Ovary (tissue), 9 donors: Measurements from ENCODE around the gene CACNG4. TPM values are rescaled to one million over a fixed set of nuclear protein-coding genes. Genes with fewer than 3 reads are reported as not detected.

ENCODE experiments used
- DNase-seq, 5 donors: peaks; one replicate each; pipeline ENCODE4 v3.0.0-alpha.2; 2019 to 2020
- H3K27ac ChIP-seq, 2 donors: fragments of 200-600 bp; one replicate each; pipeline versions ENCODE4 v1.5.1 to v1.8.0; 2019 to 2022
- H3K27me3 ChIP-seq: fragments of 200-600 bp; one replicate; pipeline ENCODE4 v1.8.0; 2022
- H3K36me3 ChIP-seq: fragments of 200-600 bp; sonication (generic); one replicate; pipeline ENCODE4 v1.5.1; 2019
- H3K4me1 ChIP-seq: one replicate; pipeline ENCODE4 v1.8.1; 2013; ENCODE audit warnings: mild to moderate bottlenecking, moderate library complexity; ENCODE audit not compliant: insufficient read depth
- H3K4me3 ChIP-seq: fragments of 200-600 bp; sonication (generic); one replicate; pipeline ENCODE4 v1.5.1; 2017
- H3K9me3 ChIP-seq, 2 donors: fragments of 200-600 bp in 1 of 2; sonication (generic) in 1 of 2; one replicate each; pipeline versions ENCODE4 v1.5.1 to v1.8.1; 2013 to 2019; ENCODE audit warnings: mild to moderate bottlenecking in 1 of 2, moderate library complexity in 1 of 2
- EP300 ChIP-seq: sonication (generic); formaldehyde crosslinking; IDR thresholded peaks from one replicate; pipeline ENCODE4 v1.6.1; 2017; ENCODE audit warnings: antibody characterized with exemption
- POLR2A ChIP-seq: fragments of 450-650 bp; IDR thresholded peaks from one replicate; pipeline ENCODE4 v1.6.1; 2017; ENCODE audit warnings: antibody characterized with exemption, mild to moderate bottlenecking, moderate library complexity
- WGBS, 3 donors: extraction: QIAGEN DNeasy Blood & Tissue Kit in 1 of 3; methylation state at CpG; one replicate each; pipeline versions ENCODE4 v1.1.5 to v1.1.7; 2013 to 2017; 5-methylcytosine and 5-hydroxymethylcytosine counted together
- intact Hi-C, 4 donors: fragments of 100-400 bp; cut with DNase I; formaldehyde crosslinking; loops; one replicate each; pipeline versions ENCODE4 v1.11.0 to v1.15.1; 2022 to 2023
- polyA plus RNA-seq, 2 donors: library from polyadenylated mRNA; stranded (reverse); fragments of 200-250 nt in 1 of 2; fragments of 350-450 nt in 1 of 2; fragmentation: Illumina TruSeq in 1 of 2; extraction: RNeasy Lipid Tissue Mini Kit (QIAGEN cat#74804) in 1 of 2; gene quantifications; one replicate each; pipeline ENCODE4 v1.2.3, GENCODE V29; 2013 to 2014
- total RNA-seq, 7 donors: library from RNA; depleted of rRNA in 2 of 7; stranded (reverse); fragments of >200 nt in 2 of 7; fragmentation: NEBNext Ultra II Directional in 3 of 7; extraction: Animal tissue kit (Norgen Biotek cat#: 25700) in 3 of 7; gene quantifications; one replicate each; pipeline versions ENCODE4 v1.1.0 to v1.2.4, GENCODE V29; 2016 to 2023
- TF ChIP-seq, protein P1 (sequence below), 3 donors: fragments of 450-650 bp in 2 of 3; fragments of 200-600 bp in 1 of 3; IDR thresholded peaks; one replicate each; pipeline versions ENCODE4 v1.5.1 to v1.8.0; 2016 to 2022; ENCODE audit warnings: antibody characterized with exemption in 3 of 3, mild to moderate bottlenecking in 1 of 3
- donor health status: DM: no; HTN: no; CAD: no; lungs with moderate emphysema.
- donor health status: DM: no; HTN: no; CAD: no.
- donor health status: Bipolar disorder and iron deficiency.
- donor health status: DM: yes; HTN: yes; CAD: no.
- donor health status: DM: no; HTN: no; CAD: no.
- donor health status: DM: yes; HTN: yes; CAD: no.

The CACNG4 gene
- total and polyA plus RNA-seq, 9 donors: 0.02 to 4.9 (median 0.22) TPM; not detected in 2

DNA sequence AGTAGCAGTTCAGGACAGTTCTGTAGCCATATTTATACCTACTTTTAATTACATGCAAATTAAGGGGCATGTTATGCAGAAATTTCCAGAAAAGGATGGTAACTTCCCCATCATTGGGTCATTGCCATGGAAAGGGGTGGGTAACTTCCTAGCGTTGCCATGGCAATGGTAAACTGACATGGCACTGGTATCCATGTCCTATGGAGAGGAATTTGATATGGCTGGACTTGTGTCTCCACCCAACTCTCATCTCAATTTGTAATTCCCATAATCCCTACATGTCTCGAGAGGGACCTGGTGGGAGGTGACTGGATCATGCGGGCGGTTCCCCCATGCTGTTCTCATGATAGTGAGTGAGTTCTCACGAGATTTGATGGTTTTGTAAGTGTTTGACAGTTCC, 35.6 kb upstream of the CACNG4 start:
- Histone ChIP-seq H3K27ac (no peak overlapping the region), H3K36me3 (no peaks in the 10 kb centered on the region), H3K4me3 (no peak overlapping the region), H3K27me3 (no peaks in the 10 kb centered on the region), H3K4me1 (no peaks in the 10 kb centered on the region), H3K9me3 (no peaks in the 10 kb centered on the region)
- TF ChIP-seq, protein P1, sequence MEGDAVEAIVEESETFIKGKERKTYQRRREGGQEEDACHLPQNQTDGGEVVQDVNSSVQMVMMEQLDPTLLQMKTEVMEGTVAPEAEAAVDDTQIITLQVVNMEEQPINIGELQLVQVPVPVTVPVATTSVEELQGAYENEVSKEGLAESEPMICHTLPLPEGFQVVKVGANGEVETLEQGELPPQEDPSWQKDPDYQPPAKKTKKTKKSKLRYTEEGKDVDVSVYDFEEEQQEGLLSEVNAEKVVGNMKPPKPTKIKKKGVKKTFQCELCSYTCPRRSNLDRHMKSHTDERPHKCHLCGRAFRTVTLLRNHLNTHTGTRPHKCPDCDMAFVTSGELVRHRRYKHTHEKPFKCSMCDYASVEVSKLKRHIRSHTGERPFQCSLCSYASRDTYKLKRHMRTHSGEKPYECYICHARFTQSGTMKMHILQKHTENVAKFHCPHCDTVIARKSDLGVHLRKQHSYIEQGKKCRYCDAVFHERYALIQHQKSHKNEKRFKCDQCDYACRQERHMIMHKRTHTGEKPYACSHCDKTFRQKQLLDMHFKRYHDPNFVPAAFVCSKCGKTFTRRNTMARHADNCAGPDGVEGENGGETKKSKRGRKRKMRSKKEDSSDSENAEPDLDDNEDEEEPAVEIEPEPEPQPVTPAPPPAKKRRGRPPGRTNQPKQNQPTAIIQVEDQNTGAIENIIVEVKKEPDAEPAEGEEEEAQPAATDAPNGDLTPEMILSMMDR (IDR thresholded peaks at IDR 0.05): no peak
- TF ChIP-seq EP300: no peak
- TF ChIP-seq POLR2A: no peak
- intact Hi-C loops: no loop called here
- DNase-seq: no peak
- 76 to 86% (median 81%) methylated on average over 5 of the region's 5 CpGs for WGBS, 3 donors

DNA sequence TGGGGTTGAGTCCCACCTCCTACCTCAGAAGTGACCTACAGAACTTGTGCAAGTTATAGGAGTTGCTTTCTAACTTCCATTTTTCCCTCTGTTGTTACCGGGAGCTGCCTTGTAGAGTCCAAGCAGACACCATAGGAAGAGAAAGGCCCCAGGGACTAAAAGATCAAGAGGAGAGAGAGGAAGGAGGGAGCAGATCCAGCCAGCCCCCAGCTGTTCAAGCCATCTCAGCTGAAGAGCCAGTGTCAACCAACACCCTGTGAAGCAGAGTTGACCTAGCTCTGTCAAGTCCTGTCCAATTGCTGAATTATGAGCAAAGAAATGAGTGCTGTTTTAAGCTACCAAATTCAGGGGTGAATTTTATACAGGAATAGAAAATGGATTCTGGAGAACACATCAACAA, 34.9 kb upstream of the CACNG4 start:
- Histone ChIP-seq H3K27ac (no peak overlapping the region), H3K4me3 (no peak overlapping the region), H3K4me1 (no peaks in the 10 kb centered on the region), H3K36me3 (no peaks in the 10 kb centered on the region), H3K9me3 (no peaks in the 10 kb centered on the region), H3K27me3 (no peaks in the 10 kb centered on the region)
- no peak for DNase-seq
- WGBS, 3 donors: 24 to 33% (median 24%) methylated on average over 1 of the region's 1 CpG
- TF ChIP-seq POLR2A: no peak
- TF ChIP-seq EP300: no peak
- intact Hi-C loops: no loop called here

DNA sequence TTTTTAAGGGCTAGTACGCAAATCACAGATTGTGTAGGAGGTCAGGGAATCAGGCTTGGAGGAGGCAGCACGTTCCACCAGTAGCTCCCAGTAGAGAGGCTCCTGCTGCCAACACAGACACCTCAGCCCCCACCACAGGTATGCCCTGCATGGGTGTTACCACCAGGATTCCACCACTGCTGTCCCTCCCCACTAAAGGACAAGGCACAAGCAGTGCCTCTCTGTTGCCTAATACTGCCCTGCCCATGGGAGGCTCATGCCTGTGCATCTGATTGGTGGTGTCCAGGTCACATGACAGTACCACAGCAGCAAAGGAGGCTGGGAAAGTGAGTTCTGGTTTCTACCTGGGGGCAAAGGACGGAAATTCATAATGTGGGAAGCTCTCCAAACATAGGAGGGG, 33.6 kb upstream of the CACNG4 start:
- no peak overlapping the region for H3K4me3 ChIP-seq
- no peaks in the 10 kb centered on the region for H3K4me1 ChIP-seq
- no peaks in the 10 kb centered on the region for H3K9me3 ChIP-seq
- no peak for DNase-seq
- H3K27me3 ChIP-seq: no peaks in the 10 kb centered on the region
- 40 to 63% (median 42%) methylated on average over 3 of the region's 3 CpGs for WGBS, 3 donors
- intact Hi-C loops: no loop called here
- TF ChIP-seq POLR2A (no peak), EP300 (no peak)
- TF ChIP-seq, protein P1 (IDR thresholded peaks at IDR 0.05): no peak
- H3K36me3 ChIP-seq: no peaks in the 10 kb centered on the region
- no peak overlapping the region for H3K27ac ChIP-seq

DNA sequence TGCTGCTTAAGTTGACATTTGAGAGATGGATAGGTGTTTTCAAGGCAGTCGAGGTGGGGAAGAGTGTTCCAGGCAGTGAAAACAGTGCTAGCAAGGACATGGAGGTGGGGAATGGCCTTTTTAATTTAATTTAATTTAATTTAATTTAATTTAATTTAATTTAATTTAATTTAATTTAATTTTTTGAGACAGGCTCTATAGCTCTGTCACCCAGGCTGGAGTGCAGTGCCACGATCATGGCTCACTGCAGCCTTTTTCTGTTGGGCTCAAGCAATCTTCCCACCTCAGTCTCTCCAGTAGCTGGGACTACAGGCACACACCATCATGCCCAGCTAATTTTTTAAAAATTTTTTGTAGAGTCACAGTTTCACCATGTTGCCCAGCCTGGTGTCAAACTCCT, 32.2 kb upstream of the CACNG4 start:
- no peak overlapping the region for H3K4me3 ChIP-seq
- no peak overlapping the region for H3K27ac ChIP-seq
- no peak for DNase-seq
- no peaks in the 10 kb centered on the region for H3K4me1 ChIP-seq
- WGBS, 3 donors: 62 to 69% (median 65%) methylated on average over 2 of the region's 2 CpGs
- H3K9me3 ChIP-seq: no peaks in the 10 kb centered on the region
- H3K36me3 ChIP-seq: no peaks in the 10 kb centered on the region
- TF ChIP-seq, protein P1 (IDR thresholded peaks at IDR 0.05): no peak
- TF ChIP-seq EP300 (no peak), POLR2A (no peak)
- no peaks in the 10 kb centered on the region for H3K27me3 ChIP-seq
- intact Hi-C loops: no loop called here

DNA sequence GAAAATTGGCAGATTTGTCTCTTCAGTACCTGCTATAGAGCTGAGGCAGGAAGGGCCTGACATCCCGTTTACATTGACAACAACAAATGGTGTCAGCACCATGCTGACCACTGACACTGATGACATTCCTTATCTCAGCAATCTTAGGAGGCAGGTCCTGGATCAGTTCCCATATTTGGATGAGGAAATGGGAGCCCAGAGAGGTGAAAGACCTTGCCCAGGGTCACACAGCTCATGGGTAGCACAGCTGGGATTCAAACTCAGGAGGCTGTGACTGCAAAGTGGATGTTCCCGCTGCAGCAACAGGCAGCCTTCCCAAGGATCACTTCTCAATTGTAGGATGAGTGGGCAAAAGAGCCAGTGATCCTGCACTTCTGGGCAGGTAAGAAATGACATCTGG, 30.5 kb upstream of the CACNG4 start:
- H3K4me1 ChIP-seq: no peaks in the 10 kb centered on the region
- no peak for TF ChIP-seq EP300
- no peak for TF ChIP-seq POLR2A
- TF ChIP-seq, protein P1 (IDR thresholded peaks at IDR 0.05): no peak
- H3K4me3 ChIP-seq: no peak overlapping the region
- DNase-seq: no peak
- H3K27me3 ChIP-seq: no peaks in the 10 kb centered on the region
- intact Hi-C loops: no loop called here
- WGBS, 3 donors: 51 to 63% (median 53%) methylated on average over 2 of the region's 2 CpGs
- H3K36me3 ChIP-seq: no peaks in the 10 kb centered on the region
- H3K27ac ChIP-seq: no peak overlapping the region
- no peaks in the 10 kb centered on the region for H3K9me3 ChIP-seq
